NCI-H524 treated with DMSO at 0.1 percent for 48 hours (cell line): ENCODE data around the gene BHLHE23.

Source experiments
- DNase-seq: peaks from one replicate; lab custom pipeline; 2025; lab: John Stamatoyannopoulos, UW

Gene BHLHE23

DNA sequence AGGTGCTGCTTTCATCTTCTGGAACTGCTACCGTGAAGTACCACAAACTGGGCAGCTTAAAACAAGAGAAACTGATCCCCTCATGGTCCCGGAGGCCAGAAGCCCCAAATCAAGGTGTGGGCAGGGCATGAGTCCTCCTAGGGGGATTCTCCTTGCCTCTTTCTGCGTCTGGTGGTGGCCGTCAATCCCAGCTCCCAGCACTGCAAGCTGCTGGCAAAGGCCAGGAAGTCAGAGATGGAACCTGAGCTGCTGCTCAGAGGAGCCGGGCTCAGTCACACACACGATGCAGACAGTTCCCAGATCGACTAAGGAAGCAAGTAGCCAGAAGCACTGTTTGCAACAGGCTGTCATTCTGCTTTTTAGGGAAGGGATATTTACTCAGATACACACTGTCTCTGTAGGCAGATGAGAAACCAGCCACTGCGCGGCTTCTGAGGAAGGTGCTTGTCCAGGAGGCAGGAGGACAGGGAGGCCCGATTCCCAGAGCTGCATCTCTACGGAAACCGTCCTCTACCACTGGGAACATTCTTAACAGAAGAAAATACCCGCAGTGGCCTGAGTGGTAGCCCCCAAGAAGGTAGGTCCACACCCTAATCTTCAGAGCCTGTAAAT is 15.5 kb downstream of the BHLHE23 start:
- no peak for DNase-seq

DNA sequence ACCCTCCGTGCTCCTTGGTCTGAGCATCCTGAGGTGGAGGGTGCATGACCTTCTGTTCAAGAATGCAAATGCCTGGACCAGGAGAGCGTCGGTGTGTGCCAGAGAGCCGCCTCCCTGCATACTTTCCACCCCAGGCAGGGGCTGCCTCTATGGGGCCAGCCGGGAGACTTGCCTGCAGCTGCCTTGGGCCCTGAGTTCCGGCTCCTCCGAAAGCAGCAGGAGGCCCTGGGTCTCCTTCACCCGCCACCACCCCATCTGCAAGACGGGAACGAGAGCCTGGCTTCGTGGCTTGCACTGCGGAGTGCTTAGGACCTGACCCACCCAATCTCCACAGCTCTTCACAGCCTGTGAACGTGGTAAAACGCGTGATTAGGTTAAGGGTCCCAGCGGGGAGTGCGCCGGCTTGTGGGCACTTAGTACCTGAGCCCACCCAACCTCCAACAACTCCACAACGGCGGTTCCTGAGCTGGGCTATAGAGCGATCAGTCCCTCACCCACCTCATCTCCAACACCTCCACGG is 16.4 kb downstream of the BHLHE23 start:
- no peak for DNase-seq

- DNase-seq = no peak
These were observed 17.6 kb downstream of the BHLHE23 start for GRCh38 chr20:62989201-62989601.

DNA sequence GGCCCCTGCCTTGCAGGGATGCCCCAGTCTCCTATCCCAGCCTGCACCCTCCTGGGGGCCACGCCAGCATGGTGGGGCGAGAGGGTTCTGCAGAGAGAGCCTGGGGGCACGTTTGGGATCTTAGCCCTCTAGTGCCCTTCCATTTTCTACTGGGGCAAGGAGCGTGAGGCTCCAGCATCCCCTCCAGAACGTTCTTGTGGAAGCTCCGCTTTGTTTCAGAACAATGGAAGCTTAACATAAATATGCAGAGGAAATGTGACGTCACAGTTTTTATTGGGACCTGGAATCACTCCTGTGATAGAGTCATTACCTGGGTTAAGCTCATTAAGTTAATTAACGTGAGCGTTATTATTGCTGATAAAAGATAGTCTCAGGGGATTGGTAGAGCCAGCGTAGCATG is 19.6 kb downstream of the BHLHE23 start:
- no peak for DNase-seq

DNA sequence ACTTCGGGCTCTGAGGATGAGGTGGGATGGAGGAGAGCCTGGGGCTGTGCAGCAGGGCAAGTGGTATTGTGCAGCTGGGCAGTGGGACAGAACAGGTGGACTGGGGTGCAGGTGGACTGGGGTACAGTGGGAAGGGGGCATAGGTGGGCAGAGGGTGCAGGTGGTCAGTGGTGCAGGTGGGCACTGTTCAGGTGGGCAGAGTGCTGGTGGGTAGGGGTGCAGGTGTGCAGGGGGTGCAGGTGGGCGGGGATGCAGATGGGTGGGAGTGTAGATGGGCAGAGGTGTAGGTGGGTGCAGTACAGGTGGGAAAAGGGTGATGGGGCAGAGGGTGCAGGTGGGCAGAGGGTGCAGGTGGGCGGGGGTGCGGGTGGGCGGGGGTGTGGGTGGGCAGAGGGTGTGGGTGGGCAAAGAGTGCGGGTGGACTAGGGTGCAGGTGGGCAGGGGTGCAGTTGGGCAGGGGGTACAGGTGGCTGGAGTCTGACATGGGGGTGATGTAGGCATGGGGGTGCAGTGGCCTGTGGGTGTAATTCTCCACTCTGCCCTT is 20.4 kb downstream of the BHLHE23 start:
- DNase-seq = no peak

- no peak for DNase-seq
These were observed 21.4 kb downstream of the BHLHE23 start for GRCh38 chr20:62985444-62985778.

GRCh38 chr20:62984666-62985443 is 21.9 kb downstream of the BHLHE23 start:
- peak; percentile 90 for DNase-seq

GRCh38 chr20:62983210-62983609 is 23.6 kb downstream of the BHLHE23 start:
- no peak for DNase-seq

DNA sequence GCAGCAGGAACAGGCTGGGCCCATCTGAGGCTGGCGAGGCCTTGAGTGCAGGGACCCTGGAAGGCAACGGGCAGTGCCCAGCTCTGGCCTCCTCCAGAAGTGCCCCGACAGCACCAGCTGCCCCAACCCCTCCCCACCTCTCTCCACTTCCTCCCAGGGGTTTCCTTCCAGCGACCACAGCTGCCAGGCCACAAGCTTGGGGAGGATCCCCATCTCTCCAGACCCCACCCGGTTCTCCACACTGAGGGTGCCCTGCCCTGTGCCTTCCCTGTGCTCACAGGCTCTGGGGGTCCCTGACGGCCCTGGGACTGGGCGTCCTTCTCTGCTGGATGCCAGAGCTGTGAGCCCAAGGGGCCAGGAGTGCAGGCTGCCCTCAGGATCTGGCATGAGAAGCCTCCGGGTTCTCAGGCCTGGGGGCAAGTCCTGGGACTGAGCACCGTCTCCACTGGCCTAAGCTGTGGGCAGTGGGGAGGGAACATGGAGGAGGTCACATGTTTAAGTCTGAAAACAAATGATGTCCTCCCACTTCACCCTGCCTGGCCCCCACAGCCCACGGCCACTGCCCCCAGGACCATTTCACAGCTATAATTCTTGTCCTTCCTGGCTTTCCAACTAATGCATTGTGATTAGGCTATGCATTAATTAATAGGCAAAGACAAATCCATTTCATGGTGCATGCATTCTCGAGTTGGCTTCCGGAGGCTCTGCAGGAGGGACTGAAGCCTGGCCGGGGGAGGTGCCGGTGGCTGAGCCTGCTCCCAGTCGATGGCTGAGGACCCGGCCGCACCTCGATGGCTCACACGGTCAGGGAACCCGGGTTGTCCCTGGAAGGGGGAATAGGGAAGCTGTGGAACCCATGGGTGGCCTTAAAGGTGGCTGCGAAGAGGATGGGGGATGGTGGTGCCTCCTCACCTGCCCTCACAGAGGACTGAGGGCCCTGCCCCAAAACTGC is 24.4 kb downstream of the BHLHE23 start:
- no peak for DNase-seq

DNA sequence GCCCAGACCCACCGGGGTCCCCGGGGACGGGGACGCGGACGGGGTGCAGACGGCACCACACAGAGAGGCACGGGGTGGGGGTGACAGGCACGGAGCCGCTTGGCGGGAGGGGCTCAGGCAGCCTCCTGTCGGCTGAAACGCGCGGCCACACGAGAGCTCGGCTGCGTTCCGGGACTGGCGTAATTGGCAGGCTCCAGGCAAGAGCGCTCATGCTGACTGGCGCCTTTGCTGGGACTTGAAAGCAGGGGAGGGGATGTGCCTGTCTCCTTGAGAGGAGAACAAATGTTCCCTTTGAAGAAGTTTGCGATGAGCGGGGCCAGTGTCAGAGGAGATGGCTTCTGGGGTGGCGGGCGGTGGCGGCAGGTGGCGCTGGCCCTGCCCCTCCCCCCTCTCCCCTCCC is 25.8 kb downstream of the BHLHE23 start:
- peak; percentile 22 for DNase-seq

DNA sequence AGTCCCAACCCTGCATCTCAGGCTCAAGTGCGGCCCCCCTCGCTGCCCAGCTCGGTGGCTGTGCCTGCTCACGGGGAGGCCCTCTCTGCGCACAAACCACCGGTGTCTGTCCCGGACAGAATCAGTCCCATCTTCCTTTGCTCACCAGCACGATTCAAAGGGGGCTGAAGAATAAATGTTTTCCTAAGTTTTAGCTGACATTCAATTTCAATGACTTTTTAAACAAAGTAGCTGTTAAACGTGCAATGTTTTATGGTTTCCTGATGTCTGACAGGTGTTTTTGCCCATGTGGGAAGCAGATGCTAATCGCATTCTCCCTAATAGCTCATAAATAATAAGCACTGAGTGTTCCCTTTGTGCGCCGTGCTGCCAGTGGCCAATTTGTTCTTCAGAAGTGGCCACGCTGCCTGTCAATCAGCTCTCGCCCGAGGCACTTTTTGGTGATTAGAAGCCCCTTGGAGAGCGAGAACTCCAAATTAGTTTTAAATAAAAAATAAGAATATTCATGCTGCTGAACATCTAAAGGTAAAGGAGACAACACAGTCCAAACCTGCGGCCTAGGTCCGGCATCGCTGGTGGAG is 26.3 kb downstream of the BHLHE23 start:
- DNase-seq = peak; percentile 27

- no peak for DNase-seq
These were observed 26.8 kb downstream of the BHLHE23 start for GRCh38 chr20:62979876-62980373.

- no peak for DNase-seq
These were observed 27.5 kb downstream of the BHLHE23 start for GRCh38 chr20:62979310-62979709.

DNA sequence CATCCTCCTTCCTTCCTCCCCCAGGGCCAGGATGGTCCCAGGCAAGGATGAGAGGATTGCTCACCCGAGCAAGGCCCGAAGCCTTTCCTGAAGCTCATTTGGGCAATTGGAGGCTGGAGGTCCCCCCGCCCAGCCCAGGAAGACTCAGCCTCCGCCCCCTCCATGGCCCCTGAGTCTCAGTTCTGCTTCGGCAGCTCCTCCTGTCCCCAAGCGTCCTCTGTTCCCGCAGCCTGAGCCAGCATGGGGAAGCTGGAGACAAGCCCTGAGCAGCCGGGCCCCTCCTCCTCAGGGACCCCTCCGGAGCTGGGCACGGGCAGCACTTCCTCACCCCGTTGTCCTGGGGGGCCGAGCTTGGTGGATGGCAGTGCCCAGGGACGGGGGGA is 28.2 kb downstream of the BHLHE23 start:
- DNase-seq = no peak

- DNase-seq = no peak
These were observed 28.9 kb downstream of the BHLHE23 start for GRCh38 chr20:62977613-62978560.

DNA sequence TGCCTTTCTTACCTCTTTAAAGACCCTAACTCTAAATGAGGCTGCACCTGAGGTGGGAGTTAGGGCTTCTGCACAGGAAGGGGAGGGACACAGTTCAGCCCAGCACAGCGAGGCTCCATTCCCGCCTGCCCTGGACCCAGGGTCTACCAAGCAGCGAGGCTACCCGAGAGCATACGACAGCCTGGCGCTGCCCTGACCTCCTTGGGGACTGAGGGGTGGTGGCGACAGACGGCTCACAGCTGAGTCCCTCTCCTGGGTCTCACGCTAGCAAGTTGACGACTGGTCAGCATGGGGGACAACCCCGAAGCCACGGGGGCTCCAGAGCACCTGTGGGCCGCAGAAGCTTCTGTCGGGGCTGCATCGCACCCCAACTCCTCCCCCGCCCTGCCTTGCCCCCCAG is 29.9 kb downstream of the BHLHE23 start:
- DNase-seq = no peak

DNA sequence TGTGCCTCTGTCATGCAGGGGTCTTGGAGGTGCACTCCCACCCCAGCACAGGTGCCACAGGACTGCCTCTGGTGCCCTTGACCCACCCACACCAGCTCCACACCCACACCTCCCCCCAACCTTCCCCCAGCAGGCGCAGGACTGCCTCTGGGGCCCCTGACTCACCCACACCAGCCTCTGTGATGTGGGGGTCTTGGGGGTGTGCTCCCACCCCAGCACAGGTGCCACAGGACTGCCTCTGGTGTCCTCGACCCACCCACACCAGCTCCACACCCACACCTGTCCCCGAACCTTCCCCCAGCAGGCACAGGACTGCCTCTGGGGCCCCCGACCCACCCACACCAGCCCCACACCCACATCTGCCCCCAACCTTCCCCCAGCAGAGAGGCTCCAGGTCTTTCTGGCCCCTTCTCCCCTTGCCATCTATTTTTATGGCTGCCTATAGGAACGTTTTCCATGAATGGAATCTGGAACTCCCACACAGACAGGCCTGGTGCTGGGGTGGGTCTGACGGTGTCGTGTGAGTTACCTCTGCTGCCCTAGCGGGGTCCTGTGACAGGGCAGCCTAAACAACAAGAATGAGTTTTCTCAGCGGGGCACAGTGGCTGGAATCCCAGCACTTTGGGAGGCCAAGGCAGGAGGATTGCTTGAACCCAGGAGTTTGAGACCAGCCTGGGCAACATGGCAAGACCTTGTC is 30.8 kb downstream of the BHLHE23 start:
- no peak for DNase-seq

GRCh38 chr20:62975251-62975760 is 31.5 kb downstream of the BHLHE23 start:
- no peak for DNase-seq

DNA sequence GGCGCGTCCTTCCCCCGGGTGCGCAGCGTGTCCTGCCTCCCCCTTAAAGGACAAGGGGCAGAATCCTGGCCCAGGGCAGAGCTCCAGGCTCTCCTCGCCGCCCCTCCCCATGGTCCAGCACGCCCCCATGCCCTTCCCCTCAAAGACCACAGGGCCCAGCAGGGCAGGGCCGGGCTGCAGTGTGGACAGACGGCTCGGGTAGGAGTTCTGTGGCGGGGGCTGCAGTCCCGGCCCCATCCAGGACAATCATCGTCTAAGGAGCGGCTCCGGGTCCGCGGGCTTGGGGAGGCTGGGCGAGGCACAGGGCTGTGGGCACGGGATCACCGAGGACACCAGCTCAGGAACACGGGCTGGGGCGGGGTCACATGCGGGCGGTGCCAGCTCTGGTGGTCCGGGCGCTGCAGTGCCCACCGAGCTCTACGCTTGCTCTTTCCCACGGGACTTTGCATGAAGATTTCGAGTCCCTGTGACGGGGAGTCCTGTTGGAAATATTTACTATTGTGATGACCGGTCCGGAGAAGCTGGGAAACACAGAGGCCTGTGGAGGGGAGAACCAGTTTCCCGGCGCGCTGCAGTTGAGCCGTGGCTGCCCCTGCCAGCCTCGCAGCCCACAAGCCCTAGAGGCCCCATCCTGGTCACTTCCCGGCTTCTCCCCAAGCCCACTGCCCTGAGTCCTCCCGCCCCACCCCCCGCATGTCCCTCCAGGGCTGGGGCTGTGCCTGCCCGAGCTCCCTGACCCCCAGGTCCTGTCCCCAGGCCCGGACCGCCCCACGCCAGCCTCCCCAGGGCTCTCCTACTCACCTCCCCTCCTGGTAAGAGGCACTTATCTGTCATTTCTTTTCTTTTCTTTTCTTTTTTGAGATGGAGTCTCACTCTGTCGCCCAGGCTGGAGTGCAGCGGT is 33.7 kb downstream of the BHLHE23 start:
- no peak for DNase-seq
